Panc1 (cell line): ENCODE measurements around the gene LRIT1. TPM values are rescaled to one million over a fixed set of nuclear protein-coding genes. Genes with fewer than 3 reads are reported as not detected.

Experiments used
- ATAC-seq: fragments of 200-7000 bp; cut with Tn5 transposase; 2 replicates; pipeline ENCODE4 v1.9.1; 2020; ENCODE audit warnings: mild to moderate bottlenecking, moderate library complexity
- BruUV-seq: library from RNA; stranded (reverse); fragments of 400-500 nt; replicated peaks from 2 replicates; lab custom pipeline; 2021; lab: Mats Ljungman, UMichigan
- CTCF ChIA-PET: fragments of 300-600 bp; sonication (Branson Sonifier 250); formaldehyde crosslinking; loops from one replicate; lab custom pipeline; 2022; ENCODE audit warnings: antibody characterized with exemption; lab: Charles Lee
- POLR2A ChIA-PET: fragments of 300-600 bp; sonication (Branson Sonifier 250); formaldehyde crosslinking; loops from one replicate; lab custom pipeline; 2022; ENCODE audit warnings: antibody characterized with exemption; lab: Charles Lee
- DNase-seq: peaks from one replicate; pipeline ENCODE4 v3.0.0-alpha.2; 2010; ENCODE audit warnings: low read depth, low spot score
- H3K27ac ChIP-seq: 2 replicates; pipeline ENCODE4 v1.5.1; 2011; ENCODE audit warnings: mild to moderate bottlenecking, low read length, inconsistent platforms
- H3K27me3 ChIP-seq: fragments of 200-500 bp; sonication (Bioruptor generic); 2 replicates; pipeline ENCODE4 v1.6.0; 2014; ENCODE audit warnings: low read length, inconsistent platforms; ENCODE audit not compliant: control insufficient read depth, insufficient read depth
- H3K36me3 ChIP-seq: fragments of 200-500 bp; sonication (Bioruptor generic); 2 replicates; pipeline ENCODE4 v1.5.1; 2014; ENCODE audit warnings: inconsistent platforms, mild to moderate bottlenecking, low read length, moderate library complexity; ENCODE audit not compliant: control insufficient read depth, insufficient read depth
- H3K4me1 ChIP-seq: 2 replicates; pipeline ENCODE4 v1.5.1; 2011; ENCODE audit warnings: inconsistent platforms, mild to moderate bottlenecking, low read length, moderate library complexity; ENCODE audit not compliant: control insufficient read depth, insufficient read depth
- H3K4me3 ChIP-seq, 2 experiments: 2 replicates each; pipeline ENCODE4 v1.5.1; 2011 to 2012; ENCODE audit warnings: low read depth in 2 of 2, low read length in 2 of 2, mild to moderate bottlenecking in 2 of 2, inconsistent platforms in 1 of 2, moderate library complexity in 1 of 2
- H3K9me3 ChIP-seq: fragments of 200-500 bp; sonication (Bioruptor generic); 2 replicates; pipeline ENCODE4 v1.5.1; 2014; ENCODE audit warnings: low read depth, mild to moderate bottlenecking, inconsistent platforms, low read length, moderate library complexity; ENCODE audit not compliant: control insufficient read depth, insufficient read depth
- POLR2AphosphoS5 ChIP-seq: IDR thresholded peaks from 2 replicates; pipeline ENCODE4 v1.6.1; 2012; ENCODE audit warnings: mild to moderate bottlenecking, low read depth, low read length, moderate library complexity
- SIN3A ChIP-seq: IDR thresholded peaks from 2 replicates; pipeline ENCODE4 v1.6.1; 2012; ENCODE audit warnings: low read depth, mild to moderate bottlenecking, low read length, moderate library complexity, borderline replicate concordance; ENCODE audit not compliant: insufficient read depth
- TCF7L2 ChIP-seq: IDR thresholded peaks from 2 replicates; pipeline ENCODE4 v1.6.1; 2011; ENCODE audit warnings: mild to moderate bottlenecking, low read depth, low read length, inconsistent platforms
- in situ Hi-C: cut with HindIII; loops from 2 replicates; pipeline ENCODE4 v1.10.0; 2016; ENCODE audit warnings: low sequenced_read_pairs, low pct_unique_long_range_greater_than_20kb
- intact Hi-C: fragments of 100-400 bp; cut with micrococcal nuclease; formaldehyde crosslinking; loops from one replicate; pipeline ENCODE4 v1.10.0; 2022; ENCODE audit not compliant: unreplicated experiment
- total RNA-seq: library from RNA; stranded (reverse); gene quantifications from one replicate; pipeline ENCODE4 v1.2.1, GENCODE V29; 2021; ENCODE audit not compliant: unreplicated experiment
- TF ChIP-seq, protein P1 (sequence below): fragments of 450-650 bp; IDR thresholded peaks from 2 replicates; pipeline ENCODE4 v1.5.1; 2017; ENCODE audit warnings: mild to moderate bottlenecking
- TF ChIP-seq, protein P2 (sequence below), 2 experiments: IDR thresholded peaks; 2 replicates each; pipeline ENCODE4 v1.6.1; 2011 to 2012; ENCODE audit warnings: low read depth in 2 of 2, control low read depth in 1 of 2, low read length in 1 of 2, mild to moderate bottlenecking in 1 of 2, moderate library complexity in 1 of 2; ENCODE audit not compliant: insufficient read depth in 1 of 2

Gene LRIT1
- total RNA-seq, 1 experiment from 2014 or later, result not detected

DNA sequence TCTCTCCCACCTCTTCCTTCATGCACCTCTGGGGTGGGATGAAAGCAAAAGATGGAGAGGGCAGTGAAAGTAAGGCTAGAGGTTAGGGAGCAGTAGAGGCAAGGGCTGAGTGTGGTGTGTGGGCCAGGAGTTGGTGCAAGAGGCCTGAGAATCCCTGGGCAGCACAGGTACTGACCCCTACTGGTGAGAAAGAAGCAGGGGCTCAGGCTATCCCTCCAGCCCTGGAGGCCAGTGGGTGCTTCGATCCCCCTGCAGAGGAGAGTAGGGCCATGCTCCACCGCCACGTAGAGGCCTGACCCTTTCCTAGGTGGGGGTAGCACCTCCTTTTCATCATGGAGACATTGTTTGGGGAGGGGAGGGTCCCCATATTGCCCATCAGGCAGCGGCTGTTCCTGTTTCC is 37.2 kb downstream of the LRIT1 start:
- no peak overlapping the region for H3K27ac ChIP-seq
- no peak overlapping the region for H3K4me3 ChIP-seq
- in situ Hi-C loops (no loop called here), intact Hi-C loops (no loop called here)
- H3K36me3 ChIP-seq, result no peaks in the 10 kb centered on the region
- DNase-seq, result no peak
- no peak for ATAC-seq
- BruUV-seq, result no TSS peak
- H3K9me3 ChIP-seq, result no peaks in the 10 kb centered on the region
- CTCF ChIA-PET, result interaction anchor here (1.4 kb wide), 1 partner anchor 56 kb away, joined by 4 read pairs; no protein-coding TSS in a partner anchor
- POLR2A ChIA-PET, result no interaction called here
- TF ChIP-seq POLR2AphosphoS5, result no peak
- TF ChIP-seq, protein P1, sequence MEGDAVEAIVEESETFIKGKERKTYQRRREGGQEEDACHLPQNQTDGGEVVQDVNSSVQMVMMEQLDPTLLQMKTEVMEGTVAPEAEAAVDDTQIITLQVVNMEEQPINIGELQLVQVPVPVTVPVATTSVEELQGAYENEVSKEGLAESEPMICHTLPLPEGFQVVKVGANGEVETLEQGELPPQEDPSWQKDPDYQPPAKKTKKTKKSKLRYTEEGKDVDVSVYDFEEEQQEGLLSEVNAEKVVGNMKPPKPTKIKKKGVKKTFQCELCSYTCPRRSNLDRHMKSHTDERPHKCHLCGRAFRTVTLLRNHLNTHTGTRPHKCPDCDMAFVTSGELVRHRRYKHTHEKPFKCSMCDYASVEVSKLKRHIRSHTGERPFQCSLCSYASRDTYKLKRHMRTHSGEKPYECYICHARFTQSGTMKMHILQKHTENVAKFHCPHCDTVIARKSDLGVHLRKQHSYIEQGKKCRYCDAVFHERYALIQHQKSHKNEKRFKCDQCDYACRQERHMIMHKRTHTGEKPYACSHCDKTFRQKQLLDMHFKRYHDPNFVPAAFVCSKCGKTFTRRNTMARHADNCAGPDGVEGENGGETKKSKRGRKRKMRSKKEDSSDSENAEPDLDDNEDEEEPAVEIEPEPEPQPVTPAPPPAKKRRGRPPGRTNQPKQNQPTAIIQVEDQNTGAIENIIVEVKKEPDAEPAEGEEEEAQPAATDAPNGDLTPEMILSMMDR, result peak; percentile 73
- H3K27me3 ChIP-seq, result peaks cover 16% of the 10 kb centered on the region
- H3K4me1 ChIP-seq, result no peaks in the 10 kb centered on the region

GRCh38 chr10:84202349-84202748 is 39.0 kb downstream of the LRIT1 start:
- Histone ChIP-seq H3K36me3 (no peaks in the 10 kb centered on the region), H3K27me3 (peaks cover 18% of the 10 kb centered on the region), H3K4me1 (no peaks in the 10 kb centered on the region), H3K27ac (no peak overlapping the region), H3K4me3 (no peak overlapping the region), H3K9me3 (no peaks in the 10 kb centered on the region)
- TF ChIP-seq, protein P1, result no peak
- no peak for TF ChIP-seq POLR2AphosphoS5
- TF ChIP-seq SIN3A, result no peak
- TF ChIP-seq TCF7L2, result no peak
- TF ChIP-seq, protein P2, sequence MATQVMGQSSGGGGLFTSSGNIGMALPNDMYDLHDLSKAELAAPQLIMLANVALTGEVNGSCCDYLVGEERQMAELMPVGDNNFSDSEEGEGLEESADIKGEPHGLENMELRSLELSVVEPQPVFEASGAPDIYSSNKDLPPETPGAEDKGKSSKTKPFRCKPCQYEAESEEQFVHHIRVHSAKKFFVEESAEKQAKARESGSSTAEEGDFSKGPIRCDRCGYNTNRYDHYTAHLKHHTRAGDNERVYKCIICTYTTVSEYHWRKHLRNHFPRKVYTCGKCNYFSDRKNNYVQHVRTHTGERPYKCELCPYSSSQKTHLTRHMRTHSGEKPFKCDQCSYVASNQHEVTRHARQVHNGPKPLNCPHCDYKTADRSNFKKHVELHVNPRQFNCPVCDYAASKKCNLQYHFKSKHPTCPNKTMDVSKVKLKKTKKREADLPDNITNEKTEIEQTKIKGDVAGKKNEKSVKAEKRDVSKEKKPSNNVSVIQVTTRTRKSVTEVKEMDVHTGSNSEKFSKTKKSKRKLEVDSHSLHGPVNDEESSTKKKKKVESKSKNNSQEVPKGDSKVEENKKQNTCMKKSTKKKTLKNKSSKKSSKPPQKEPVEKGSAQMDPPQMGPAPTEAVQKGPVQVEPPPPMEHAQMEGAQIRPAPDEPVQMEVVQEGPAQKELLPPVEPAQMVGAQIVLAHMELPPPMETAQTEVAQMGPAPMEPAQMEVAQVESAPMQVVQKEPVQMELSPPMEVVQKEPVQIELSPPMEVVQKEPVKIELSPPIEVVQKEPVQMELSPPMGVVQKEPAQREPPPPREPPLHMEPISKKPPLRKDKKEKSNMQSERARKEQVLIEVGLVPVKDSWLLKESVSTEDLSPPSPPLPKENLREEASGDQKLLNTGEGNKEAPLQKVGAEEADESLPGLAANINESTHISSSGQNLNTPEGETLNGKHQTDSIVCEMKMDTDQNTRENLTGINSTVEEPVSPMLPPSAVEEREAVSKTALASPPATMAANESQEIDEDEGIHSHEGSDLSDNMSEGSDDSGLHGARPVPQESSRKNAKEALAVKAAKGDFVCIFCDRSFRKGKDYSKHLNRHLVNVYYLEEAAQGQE (IDR thresholded peaks at IDR 0.05; ENCODE audit: insufficient read depth in 1 of 2, low read depth in 2 of 2, low read length in 1 of 2), result no peak
- intact Hi-C loops, result no loop called here
- ATAC-seq (0 out of 2 replicates have a peak, but pooled peaks have one; percentile 26), DNase-seq (no peak)
- ChIA-PET POLR2A (no interaction called here), CTCF (interaction anchor here (0.6 to 1.2 kb wide), 2 partner anchors 36 to 54 kb away, joined by 3 to 4 read pairs; no protein-coding TSS in a partner anchor)
- BruUV-seq, result no TSS peak
- in situ Hi-C loops, result no loop called here
